WTC11 (cell line): Measurements from ENCODE around the gene TOGARAM2. TPM values are rescaled to one million over a fixed set of nuclear protein-coding genes. Genes with fewer than 3 reads are reported as not detected.
A peak's percentile ranks its signal among the peaks of the same experiment; 100 is the strongest.

Experiments
- ATAC-seq: fragments of 200-7000 bp; cut with Tn5 transposase; 2 replicates; pipeline ENCODE4 v1.10.0; 2021; ENCODE audit warnings: mild to moderate bottlenecking, moderate library complexity
- CTCF ChIA-PET: fragments of 300-600 bp; sonication (Branson Sonifier 250); formaldehyde crosslinking; loops from one replicate; lab custom pipeline; 2021; ENCODE audit warnings: antibody characterized with exemption; lab: Charles Lee
- POLR2A ChIA-PET: fragments of 350-600 bp; sonication (Branson Sonifier 250); formaldehyde crosslinking; loops from one replicate; lab custom pipeline; 2021; ENCODE audit warnings: antibody characterized with exemption; lab: Charles Lee
- DNase-seq: peaks from one replicate; pipeline ENCODE4 v3.0.0; 2021; ENCODE audit warnings: low spot score
- H3K27ac Mint-ChIP-seq: 2 replicates; pipeline ENCODE4 v1.8.0; 2021; ENCODE audit warnings: mixed read lengths
- H3K27me3 Mint-ChIP-seq: 2 replicates; pipeline ENCODE4 v1.8.0; 2021; ENCODE audit warnings: low read depth, mild to moderate bottlenecking, moderate library complexity, mixed read lengths
- H3K36me3 Mint-ChIP-seq: 2 replicates; pipeline ENCODE4 v1.8.0; 2021; ENCODE audit warnings: mixed read lengths
- H3K4me1 Mint-ChIP-seq: 2 replicates; pipeline ENCODE4 v1.8.0; 2022; ENCODE audit warnings: mixed read lengths
- H3K4me3 Mint-ChIP-seq: 2 replicates; pipeline ENCODE4 v1.8.0; 2021; ENCODE audit warnings: mild to moderate bottlenecking, moderate library complexity, mixed read lengths
- H3K9me3 Mint-ChIP-seq: 2 replicates; pipeline ENCODE4 v1.8.0; 2021; ENCODE audit warnings: mixed read lengths
- ARID4B ChIP-seq: sonication (generic); formaldehyde crosslinking; IDR thresholded peaks from 2 replicates; pipeline ENCODE4 v1.8.0; 2023; ENCODE audit warnings: missing genetic modification reagents, mild to moderate bottlenecking, borderline replicate concordance
- EMX1 ChIP-seq: fragments of 250-450 bp; sonication (Bioruptor Pico); IDR thresholded peaks from 2 replicates; pipeline ENCODE4 v1.8.0; 2021; ENCODE audit warnings: mild to moderate bottlenecking
- ESRRA ChIP-seq: sonication (generic); formaldehyde crosslinking; IDR thresholded peaks from 2 replicates; pipeline ENCODE4 v1.8.1; 2022; ENCODE audit warnings: mild to moderate bottlenecking, missing genetic modification reagents, borderline replicate concordance
- ETV6 ChIP-seq: sonication (generic); formaldehyde crosslinking; IDR thresholded peaks from 2 replicates; pipeline ENCODE4 v1.8.1; 2022; ENCODE audit warnings: mild to moderate bottlenecking, missing genetic modification reagents
- FOXJ3 ChIP-seq: sonication (generic); formaldehyde crosslinking; IDR thresholded peaks from 2 replicates; pipeline ENCODE4 v1.9.0; 2021; ENCODE audit warnings: missing genetic modification reagents, mild to moderate bottlenecking, borderline replicate concordance
- GABPB1 ChIP-seq: sonication (generic); formaldehyde crosslinking; IDR thresholded peaks from 2 replicates; pipeline ENCODE4 v1.8.1; 2023; ENCODE audit warnings: mild to moderate bottlenecking, missing genetic modification reagents
- HMGA2 ChIP-seq: fragments of 250-450 bp; sonication (Bioruptor Pico); IDR thresholded peaks from 2 replicates; pipeline ENCODE4 v1.4.0; 2021; ENCODE audit warnings: mild to moderate bottlenecking, moderate library complexity
- IRF2 ChIP-seq: sonication (generic); formaldehyde crosslinking; IDR thresholded peaks from 2 replicates; pipeline ENCODE4 v1.8.0; 2022; ENCODE audit warnings: low read depth, missing genetic modification reagents, borderline replicate concordance
- JAZF1 ChIP-seq: fragments of 250-450 bp; sonication (Bioruptor Pico); IDR thresholded peaks from 2 replicates; pipeline ENCODE4 v1.9.0; 2021; ENCODE audit warnings: moderate library complexity, mild to moderate bottlenecking, inconsistent platforms
- JUN ChIP-seq: sonication (generic); formaldehyde crosslinking; IDR thresholded peaks from 2 replicates; pipeline ENCODE4 v1.8.0; 2023; ENCODE audit warnings: mild to moderate bottlenecking, missing genetic modification reagents
- MXD4 ChIP-seq: fragments of 250-450 bp; sonication (Bioruptor Pico); IDR thresholded peaks from 2 replicates; pipeline ENCODE4 v1.8.0; 2021; ENCODE audit warnings: mild to moderate bottlenecking, moderate library complexity, borderline replicate concordance
- NR3C1 ChIP-seq: sonication (generic); formaldehyde crosslinking; conservative IDR thresholded peaks from 2 replicates; pipeline ENCODE4 v1.8.1; 2023; ENCODE audit warnings: low read depth, mild to moderate bottlenecking, missing genetic modification reagents
- PREB ChIP-seq: sonication (generic); formaldehyde crosslinking; IDR thresholded peaks from 2 replicates; pipeline ENCODE4 v1.8.1; 2022; ENCODE audit warnings: mild to moderate bottlenecking, missing genetic modification reagents, moderate library complexity, borderline replicate concordance
- PRRX2 ChIP-seq: fragments of 250-450 bp; sonication (Bioruptor Pico); IDR thresholded peaks from 2 replicates; pipeline ENCODE4 v1.8.0; 2021; ENCODE audit warnings: mild to moderate bottlenecking
- RELA ChIP-seq: sonication (generic); formaldehyde crosslinking; IDR thresholded peaks from 2 replicates; pipeline ENCODE4 v1.8.1; 2022; ENCODE audit warnings: missing genetic modification reagents, mild to moderate bottlenecking, borderline replicate concordance
- SMAD4 ChIP-seq: sonication (generic); formaldehyde crosslinking; IDR thresholded peaks from 2 replicates; pipeline ENCODE4 v1.8.0; 2022; ENCODE audit warnings: mild to moderate bottlenecking, missing genetic modification reagents
- TCF7 ChIP-seq: sonication (generic); formaldehyde crosslinking; IDR thresholded peaks from 2 replicates; pipeline ENCODE4 v1.8.0; 2022; ENCODE audit warnings: mild to moderate bottlenecking, low read depth, missing genetic modification reagents, moderate library complexity
- ZNF138 ChIP-seq: sonication (generic); formaldehyde crosslinking; conservative IDR thresholded peaks from 2 replicates; pipeline ENCODE4 v1.8.1; 2022; ENCODE audit warnings: mild to moderate bottlenecking, moderate library complexity, missing genetic modification reagents
- ZNF317 ChIP-seq: sonication (generic); formaldehyde crosslinking; IDR thresholded peaks from 2 replicates; pipeline ENCODE4 v1.8.1; 2023; ENCODE audit warnings: low read depth, mild to moderate bottlenecking, moderate library complexity, missing genetic modification reagents, borderline replicate concordance
- ZNF396 ChIP-seq: fragments of 250-450 bp; sonication (Bioruptor Pico); IDR thresholded peaks from 2 replicates; pipeline ENCODE4 v1.8.0; 2021; ENCODE audit warnings: mild to moderate bottlenecking, moderate library complexity, borderline replicate concordance
- ZNF423 ChIP-seq: fragments of 250-450 bp; sonication (Bioruptor Pico); IDR thresholded peaks from 2 replicates; pipeline ENCODE4 v2.1.2; 2022; ENCODE audit warnings: mild to moderate bottlenecking, moderate library complexity
- total RNA-seq: library from RNA; stranded (reverse); gene quantifications from 3 replicates; pipeline ENCODE4 v1.2.3, GENCODE V29; 2021
- TF ChIP-seq, protein P1 (sequence below): sonication (generic); formaldehyde crosslinking; IDR thresholded peaks from 2 replicates; pipeline ENCODE4 v1.8.0; 2022; ENCODE audit warnings: mild to moderate bottlenecking, missing genetic modification reagents

TOGARAM2 gene
- total RNA-seq, 1 experiment from 2014 or later: 1.0 TPM

DNA sequence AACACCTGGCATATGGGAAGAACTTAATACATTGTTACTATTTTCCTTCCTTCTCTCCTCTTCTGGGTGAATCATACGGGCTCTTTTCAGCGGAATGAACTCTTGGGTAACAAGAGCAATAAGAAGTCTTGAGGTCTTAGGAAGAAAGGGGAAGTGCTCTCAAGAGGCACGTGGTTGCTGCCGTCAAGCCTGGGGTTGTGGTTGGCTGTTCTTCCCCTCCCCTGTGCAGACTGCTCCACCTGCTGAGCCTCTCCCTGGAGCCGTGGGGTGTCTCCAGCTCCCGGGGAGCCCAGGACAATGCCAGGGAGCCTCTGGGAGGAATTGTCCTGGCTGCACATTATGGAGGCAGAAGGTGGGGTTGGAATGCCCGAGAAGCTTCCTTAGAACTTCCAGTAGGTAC, 19.4 kb downstream of the TOGARAM2 start:
- H3K4me1 Mint-ChIP-seq: peaks cover 8% of the 10 kb centered on the region
- no peaks in the 10 kb centered on the region for H3K27me3 Mint-ChIP-seq
- DNase-seq (no peak), ATAC-seq (no peak)
- CTCF ChIA-PET: no interaction called here
- TF ChIP-seq JUN (CRISPR knock-in tag) (no peak), ZNF423 (CRISPR knock-in tag) (peak; percentile 58; the same call in 1 of the 2 replicates)
- TF ChIP-seq, all 79 proteins: peak for 1
- H3K36me3 Mint-ChIP-seq: no peaks in the 10 kb centered on the region
- H3K27ac Mint-ChIP-seq: no peak overlapping the region
- POLR2A ChIA-PET: no interaction called here
- H3K9me3 Mint-ChIP-seq: no peaks in the 10 kb centered on the region
- H3K4me3 Mint-ChIP-seq: no peak overlapping the region

DNA sequence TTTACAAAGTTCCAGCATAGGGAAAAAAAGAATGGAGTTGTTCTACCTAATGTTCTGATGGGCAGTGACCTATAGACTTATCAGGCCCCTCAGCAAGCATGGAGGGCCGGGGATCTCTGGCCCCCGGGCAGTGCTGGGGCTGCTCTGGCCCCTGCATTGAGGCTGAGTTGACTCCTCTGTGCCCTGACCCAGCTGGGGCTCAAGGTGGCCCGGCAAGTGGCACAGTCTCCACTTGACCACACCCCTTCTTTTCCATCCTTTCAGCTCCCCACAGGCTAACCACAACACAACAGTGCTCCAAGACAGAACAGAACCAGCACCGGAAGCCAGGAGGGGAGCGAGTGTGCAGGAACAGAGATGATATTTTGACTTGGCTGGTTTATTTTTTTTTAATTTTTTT, 19.9 kb downstream of the TOGARAM2 start:
- ChIA-PET POLR2A (no interaction called here), CTCF (no interaction called here)
- no peak for DNase-seq
- no peak for ATAC-seq
- Mint-ChIP-seq H3K9me3 (no peaks in the 10 kb centered on the region), H3K4me1 (peaks cover 8% of the 10 kb centered on the region), H3K27ac (no peak overlapping the region)
- TF ChIP-seq ETV6 (CRISPR knock-in tag): no peak
- TF ChIP-seq, protein P1, sequence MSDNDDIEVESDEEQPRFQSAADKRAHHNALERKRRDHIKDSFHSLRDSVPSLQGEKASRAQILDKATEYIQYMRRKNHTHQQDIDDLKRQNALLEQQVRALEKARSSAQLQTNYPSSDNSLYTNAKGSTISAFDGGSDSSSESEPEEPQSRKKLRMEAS (CRISPR knock-in tag): no peak
- no peak for TF ChIP-seq ZNF396
- TF ChIP-seq JAZF1 (CRISPR knock-in tag): no peak
- no peak for TF ChIP-seq SMAD4 (CRISPR knock-in tag)
- no peak for TF ChIP-seq ZNF423 (CRISPR knock-in tag)
- no peak for TF ChIP-seq NR3C1
- no peak for TF ChIP-seq ESRRA (CRISPR knock-in tag)
- no peak for TF ChIP-seq EMX1 (CRISPR knock-in tag)
- no peak for TF ChIP-seq GABPB1 (CRISPR knock-in tag)
- TF ChIP-seq, all 79 proteins: peak for 0
- no peaks in the 10 kb centered on the region for H3K36me3 Mint-ChIP-seq
- no peak overlapping the region for H3K4me3 Mint-ChIP-seq
- no peaks in the 10 kb centered on the region for H3K27me3 Mint-ChIP-seq

DNA sequence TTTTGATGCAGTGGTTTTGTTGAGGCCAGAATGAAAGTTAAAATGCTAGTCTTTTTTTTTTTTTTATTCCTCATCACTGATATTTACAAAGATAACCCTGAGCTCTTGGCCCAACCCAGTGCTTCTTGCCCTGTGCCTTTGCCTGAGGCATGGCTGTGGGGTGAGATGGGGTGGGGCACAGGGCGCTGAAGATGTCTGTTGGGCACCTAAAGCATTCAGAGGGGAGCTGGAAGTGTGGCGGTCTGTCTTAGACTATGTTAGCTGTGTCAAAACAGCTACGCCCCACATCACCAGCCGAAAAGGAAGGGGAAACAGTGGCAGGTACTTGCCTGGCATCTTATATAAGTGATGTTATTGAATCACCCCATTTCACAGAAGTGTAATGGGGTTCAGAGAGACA, 20.7 kb downstream of the TOGARAM2 start:
- no peak for ATAC-seq

More for the DNA sequence above, 20.7 kb downstream of the TOGARAM2 start:
- CTCF ChIA-PET: no interaction called here
- no peaks in the 10 kb centered on the region for H3K36me3 Mint-ChIP-seq
- TF ChIP-seq IRF2 (CRISPR knock-in tag): no peak
- TF ChIP-seq TCF7 (CRISPR knock-in tag): no peak
- no peak for TF ChIP-seq PREB (CRISPR knock-in tag)
- TF ChIP-seq MXD4 (CRISPR knock-in tag): no peak
- no peak for TF ChIP-seq PRRX2 (CRISPR knock-in tag)
- TF ChIP-seq RELA (CRISPR knock-in tag): no peak
- no peak for TF ChIP-seq ARID4B (CRISPR knock-in tag)
- TF ChIP-seq ZNF317 (CRISPR knock-in tag): no peak
- no peak for TF ChIP-seq HMGA2 (CRISPR knock-in tag)
- TF ChIP-seq FOXJ3 (CRISPR knock-in tag): no peak
- no peak for TF ChIP-seq ZNF138 (CRISPR knock-in tag)
- no peaks in the 10 kb centered on the region for H3K9me3 Mint-ChIP-seq
- H3K4me1 Mint-ChIP-seq: peaks cover 8% of the 10 kb centered on the region
- POLR2A ChIA-PET: no interaction called here
- no peaks in the 10 kb centered on the region for H3K27me3 Mint-ChIP-seq
- H3K27ac Mint-ChIP-seq: no peak overlapping the region
- H3K4me3 Mint-ChIP-seq: no peak overlapping the region
- DNase-seq: no peak
